GM06990 (cell line): Measurements from ENCODE around the gene FAM200C.

Experiments used
- DNase-seq: peaks from one replicate; pipeline ENCODE4 v3.0.0-alpha.2; 2011; ENCODE audit not compliant: insufficient read length; ENCODE audit errors: extremely low read depth
- H3K27me3 ChIP-seq: replicated peaks from 2 replicates; pipeline ENCODE4 v1.6.0; 2011; ENCODE audit warnings: low read length; ENCODE audit not compliant: control insufficient read depth, insufficient read depth
- H3K36me3 ChIP-seq: 2 replicates; pipeline ENCODE4 v1.5.1; 2011; ENCODE audit warnings: low read length; ENCODE audit not compliant: control insufficient read depth, insufficient read depth
- H3K4me3 ChIP-seq: replicated peaks from 2 replicates; pipeline ENCODE4 v1.5.1; 2011; ENCODE audit warnings: low read depth, mild to moderate bottlenecking, control low read depth, low read length
- CTCF ChIP-seq: IDR thresholded peaks from 2 replicates; pipeline ENCODE4 v1.5.1; 2011; ENCODE audit warnings: low read length, control low read depth, mild to moderate bottlenecking, inconsistent platforms; ENCODE audit not compliant: insufficient read depth, poor library complexity, severe bottlenecking

Gene FAM200C

GRCh38 chr5:160347448-160347847, 52.4 kb downstream of the FAM200C start:
- Histone ChIP-seq H3K27me3 (no peaks in the 10 kb centered on the region), H3K4me3 (no peak overlapping the region), H3K36me3 (no peaks in the 10 kb centered on the region)
- DNase-seq = no peak
- TF ChIP-seq CTCF = no peak
